Measurements from ENCODE around the gene GARS1. TPM values are rescaled to one million over a fixed set of nuclear protein-coding genes. Genes with fewer than 3 reads are reported as not detected.

Gene GARS1
- total and polyA plus RNA-seq, 9 donors: 35.0 to 253 (median 55.3) TPM

- Histone ChIP-seq H3K27me3 (no peaks in the 10 kb centered on the region), H3K27ac (no peak overlapping the region), H3K36me3 (no peaks in the 10 kb centered on the region), H3K4me3 (no peak overlapping the region), H3K9me3 (no peaks in the 10 kb centered on the region), H3K4me1 (ENCODE audit: insufficient read depth) (no peaks in the 10 kb centered on the region)
- intact Hi-C loops (cut with DNase I): no loop called here
- no peak for TF ChIP-seq POLR2A (IDR thresholded peaks at IDR 0.05)
- no peak for TF ChIP-seq CTCF (IDR thresholded peaks at IDR 0.05)
- no peak for TF ChIP-seq EP300 (IDR thresholded peaks at IDR 0.05)
- WGBS, 3 donors: 14 to 33% (median 22%) methylated on average over 1 of the region's 1 CpG
- no peak for DNase-seq
These were observed 79.7 kb downstream of the GARS1 start for GRCh38 chr7:30674420-30674819.

- no peak for DNase-seq
- Histone ChIP-seq H3K36me3 (no peaks in the 10 kb centered on the region), H3K4me3 (no peak overlapping the region), H3K27ac (no peak overlapping the region), H3K9me3 (no peaks in the 10 kb centered on the region), H3K27me3 (no peaks in the 10 kb centered on the region), H3K4me1 (ENCODE audit: insufficient read depth) (no peaks in the 10 kb centered on the region)
- TF ChIP-seq EP300 (IDR thresholded peaks at IDR 0.05): no peak
- no peak for TF ChIP-seq POLR2A (IDR thresholded peaks at IDR 0.05)
- TF ChIP-seq CTCF (IDR thresholded peaks at IDR 0.05): no peak
- intact Hi-C loops (cut with DNase I): no loop called here
- 31 to 61% (median 54%) methylated on average over 2 of the region's 2 CpGs for WGBS, 3 donors
These were observed 80.2 kb downstream of the GARS1 start for GRCh38 chr7:30674876-30675275.

- H3K27ac ChIP-seq: no peak overlapping the region
- WGBS, 3 donors: 81 to 88% (median 82%) methylated on average over 2 of the region's 2 CpGs
- no peak for DNase-seq
- H3K27me3 ChIP-seq: no peaks in the 10 kb centered on the region
- no peak for TF ChIP-seq POLR2A (IDR thresholded peaks at IDR 0.05)
- no peak for TF ChIP-seq CTCF (IDR thresholded peaks at IDR 0.05)
- no peak for TF ChIP-seq EP300 (IDR thresholded peaks at IDR 0.05)
- no peaks in the 10 kb centered on the region for H3K36me3 ChIP-seq
- no peaks in the 10 kb centered on the region for H3K9me3 ChIP-seq
- intact Hi-C loops (cut with DNase I): no loop called here
- H3K4me3 ChIP-seq: no peak overlapping the region
- no peaks in the 10 kb centered on the region for H3K4me1 ChIP-seq (ENCODE audit: insufficient read depth)
These were observed 84.1 kb downstream of the GARS1 start for GRCh38 chr7:30678805-30679204.

- intact Hi-C loops (cut with DNase I): no loop called here
- H3K36me3 ChIP-seq: no peaks in the 10 kb centered on the region
- no peak for DNase-seq
- no peak overlapping the region for H3K27ac ChIP-seq
- TF ChIP-seq CTCF (IDR thresholded peaks at IDR 0.05): no peak
- TF ChIP-seq EP300 (IDR thresholded peaks at IDR 0.05): no peak
- no peak for TF ChIP-seq POLR2A (IDR thresholded peaks at IDR 0.05)
- no peaks in the 10 kb centered on the region for H3K9me3 ChIP-seq
- no peak overlapping the region for H3K4me3 ChIP-seq
- no peaks in the 10 kb centered on the region for H3K27me3 ChIP-seq
- 7 to 9% (median 7%) methylated on average over 2 of the region's 2 CpGs for WGBS, 3 donors
- no peaks in the 10 kb centered on the region for H3K4me1 ChIP-seq (ENCODE audit: insufficient read depth)
These were observed 85.0 kb downstream of the GARS1 start for GRCh38 chr7:30679664-30680063.

Measured in ovary (tissue), 9 donors.